GM06990 (cell line): ENCODE data around the gene OPCML.

Experiments
- DNase-seq: peaks from one replicate; pipeline ENCODE4 v3.0.0-alpha.2; 2011; ENCODE audit not compliant: insufficient read length; ENCODE audit errors: extremely low read depth
- H3K27me3 ChIP-seq: replicated peaks from 2 replicates; pipeline ENCODE4 v1.6.0; 2011; ENCODE audit warnings: low read length; ENCODE audit not compliant: control insufficient read depth, insufficient read depth
- H3K36me3 ChIP-seq: 2 replicates; pipeline ENCODE4 v1.5.1; 2011; ENCODE audit warnings: low read length; ENCODE audit not compliant: control insufficient read depth, insufficient read depth
- H3K4me3 ChIP-seq: replicated peaks from 2 replicates; pipeline ENCODE4 v1.5.1; 2011; ENCODE audit warnings: low read depth, mild to moderate bottlenecking, control low read depth, low read length
- CTCF ChIP-seq: IDR thresholded peaks from 2 replicates; pipeline ENCODE4 v1.5.1; 2011; ENCODE audit warnings: low read length, control low read depth, mild to moderate bottlenecking, inconsistent platforms; ENCODE audit not compliant: insufficient read depth, poor library complexity, severe bottlenecking

OPCML gene

GRCh38 chr11:132539590-132540368, 992.5 kb downstream of the OPCML start:
- no peak for DNase-seq
- Histone ChIP-seq H3K36me3 (no peaks in the 10 kb centered on the region), H3K27me3 (no peaks in the 10 kb centered on the region), H3K4me3 (no peak overlapping the region)
- TF ChIP-seq CTCF: no peak

- no peaks in the 10 kb centered on the region for H3K27me3 ChIP-seq
- no peaks in the 10 kb centered on the region for H3K36me3 ChIP-seq
- no peak overlapping the region for H3K4me3 ChIP-seq
- TF ChIP-seq CTCF: no peak
- DNase-seq: no peak
These were observed 993.7 kb downstream of the OPCML start for GRCh38 chr11:132538642-132539041.

GRCh38 chr11:132535830-132536229, 996.5 kb downstream of the OPCML start:
- no peaks in the 10 kb centered on the region for H3K27me3 ChIP-seq
- H3K36me3 ChIP-seq: no peaks in the 10 kb centered on the region
- DNase-seq: no peak
- TF ChIP-seq CTCF: no peak
- H3K4me3 ChIP-seq: no peak overlapping the region

GRCh38 chr11:132531921-132532320, 1000.4 kb downstream of the OPCML start:
- no peak overlapping the region for H3K4me3 ChIP-seq
- DNase-seq: no peak
- no peaks in the 10 kb centered on the region for H3K36me3 ChIP-seq
- no peak for TF ChIP-seq CTCF
- no peaks in the 10 kb centered on the region for H3K27me3 ChIP-seq

- no peak for DNase-seq
- Histone ChIP-seq H3K36me3 (no peaks in the 10 kb centered on the region), H3K27me3 (no peaks in the 10 kb centered on the region), H3K4me3 (no peak overlapping the region)
- TF ChIP-seq CTCF: no peak
These were observed 1004.1 kb downstream of the OPCML start for GRCh38 chr11:132528181-132528580.
